DND-41 (cell line): Measurements from ENCODE around the gene CLEC17A.

Source experiments
- EZH2 ChIP-seq: IDR thresholded peaks from 3 replicates; pipeline ENCODE4 v1.6.1; 2012; ENCODE audit warnings: borderline replicate concordance, low read depth, mild to moderate bottlenecking, moderate library complexity, low read length, inconsistent platforms; ENCODE audit not compliant: severe bottlenecking
- TF ChIP-seq, protein P1 (sequence below): IDR thresholded peaks from 2 replicates; pipeline ENCODE4 v1.5.1; 2012; ENCODE audit warnings: borderline replicate concordance, low read length, moderate library complexity, mild to moderate bottlenecking; ENCODE audit not compliant: poor library complexity, severe bottlenecking; ENCODE audit errors: extremely low read depth

DNA sequence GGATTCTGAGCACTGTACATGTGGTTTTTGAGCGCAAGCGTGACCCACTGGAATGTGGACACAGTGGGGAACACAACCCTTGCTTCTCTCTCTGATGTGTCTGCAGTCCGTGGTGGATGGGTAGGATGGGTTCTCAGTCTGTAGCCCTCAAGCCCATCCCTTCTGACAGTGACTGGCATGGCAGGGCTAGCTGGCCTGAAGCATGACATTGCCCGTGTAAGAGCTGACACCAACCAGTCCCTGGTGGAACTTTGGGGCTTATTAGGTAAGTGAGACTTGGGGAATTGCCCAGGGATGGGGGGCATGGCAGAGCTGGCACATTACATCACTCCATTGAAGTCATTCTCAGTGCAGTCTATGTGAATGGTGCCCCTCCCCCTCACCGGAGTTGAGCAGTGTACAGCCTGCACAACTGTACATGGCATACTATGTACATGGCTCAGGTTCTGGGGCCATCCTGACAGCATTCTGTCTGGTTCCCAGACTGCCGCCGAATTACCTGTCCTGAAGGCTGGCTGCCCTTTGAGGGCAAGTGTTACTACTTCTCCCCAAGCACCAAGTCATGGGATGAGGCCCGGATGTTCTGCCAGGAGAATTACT is 16.8 kb downstream of the CLEC17A start:
- no peak for TF ChIP-seq EZH2
- TF ChIP-seq, protein P1, sequence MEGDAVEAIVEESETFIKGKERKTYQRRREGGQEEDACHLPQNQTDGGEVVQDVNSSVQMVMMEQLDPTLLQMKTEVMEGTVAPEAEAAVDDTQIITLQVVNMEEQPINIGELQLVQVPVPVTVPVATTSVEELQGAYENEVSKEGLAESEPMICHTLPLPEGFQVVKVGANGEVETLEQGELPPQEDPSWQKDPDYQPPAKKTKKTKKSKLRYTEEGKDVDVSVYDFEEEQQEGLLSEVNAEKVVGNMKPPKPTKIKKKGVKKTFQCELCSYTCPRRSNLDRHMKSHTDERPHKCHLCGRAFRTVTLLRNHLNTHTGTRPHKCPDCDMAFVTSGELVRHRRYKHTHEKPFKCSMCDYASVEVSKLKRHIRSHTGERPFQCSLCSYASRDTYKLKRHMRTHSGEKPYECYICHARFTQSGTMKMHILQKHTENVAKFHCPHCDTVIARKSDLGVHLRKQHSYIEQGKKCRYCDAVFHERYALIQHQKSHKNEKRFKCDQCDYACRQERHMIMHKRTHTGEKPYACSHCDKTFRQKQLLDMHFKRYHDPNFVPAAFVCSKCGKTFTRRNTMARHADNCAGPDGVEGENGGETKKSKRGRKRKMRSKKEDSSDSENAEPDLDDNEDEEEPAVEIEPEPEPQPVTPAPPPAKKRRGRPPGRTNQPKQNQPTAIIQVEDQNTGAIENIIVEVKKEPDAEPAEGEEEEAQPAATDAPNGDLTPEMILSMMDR, result no peak
